Right lobe of liver (tissue), 4 donors: ENCODE measurements around the gene TRIM17.

Experiments used
- CTCF ChIP-seq, 4 donors: fragments of 200-600 bp in 3 of 4; fragments of 450-650 bp in 1 of 4; IDR thresholded peaks; one replicate each; pipeline versions ENCODE4 v1.5.1 to v1.8.0; 2016 to 2022; ENCODE audit warnings: antibody characterized with exemption in 4 of 4, mild to moderate bottlenecking in 2 of 4
- POLR2A ChIP-seq: fragments of 450-650 bp; IDR thresholded peaks from one replicate; pipeline ENCODE4 v1.6.1; 2017; ENCODE audit warnings: antibody characterized with exemption, mild to moderate bottlenecking
- donor health status: DM: no; HTN: no; CAD: no.
- donor health status: DM: no; HTN: no; CAD: no.
- donor health status: DM: no; HTN: yes; CAD: no.

GRCh38 chr1:228415221-228415620 is 1.4 kb downstream of the TRIM17 start:
- TF ChIP-seq CTCF (IDR thresholded peaks at IDR 0.05) (no peak), POLR2A (no peak)
